Body of pancreas (tissue), 4 donors: ENCODE results near the gene GALNT15.

Experiments used
- CTCF ChIP-seq, 7 experiments: fragments of 450-650 bp in 4 of 7; fragments of 200-600 bp in 3 of 7; sonication (generic) in 3 of 7; IDR thresholded peaks; one replicate each; pipeline ENCODE4 v1.5.1; 2016 to 2019; ENCODE audit warnings: antibody characterized with exemption in 7 of 7
- POLR2A ChIP-seq, 3 donors: fragments of 450-650 bp; IDR thresholded peaks; one replicate each; pipeline ENCODE4 v1.6.1; 2016; ENCODE audit warnings: antibody characterized with exemption in 3 of 3, mild to moderate bottlenecking in 2 of 3

- TF ChIP-seq POLR2A (IDR thresholded peaks at IDR 0.05) (no peak), CTCF (IDR thresholded peaks at IDR 0.05) (no peak)
Observed at GRCh38 chr3:16137977-16138376, 36.5 kb upstream of the GALNT15 start.
